H1 (cell line): ENCODE results near the gene JMJD8. TPM values are rescaled to one million over a fixed set of nuclear protein-coding genes. Genes with fewer than 3 reads are reported as not detected.

ENCODE experiments used
- ATF3 ChIP-seq: IDR thresholded peaks from 2 replicates; pipeline ENCODE4 v1.6.1; 2011; ENCODE audit warnings: low read depth, mild to moderate bottlenecking, low read length; ENCODE audit not compliant: insufficient read depth
- BCL11A ChIP-seq, 2 experiments: IDR thresholded peaks; one replicate each; pipeline ENCODE4 v1.6.1; 2011; ENCODE audit warnings: low read depth in 2 of 2, low read length in 2 of 2, mild to moderate bottlenecking in 2 of 2
- CHD2 ChIP-seq: IDR thresholded peaks from 2 replicates; pipeline ENCODE4 v1.6.1; 2012; ENCODE audit warnings: low read length, improper control_type of control experiment
- CTBP2 ChIP-seq: IDR thresholded peaks from 2 replicates; pipeline ENCODE4 v1.7.0; 2011; ENCODE audit warnings: borderline replicate concordance, mild to moderate bottlenecking, moderate library complexity, mixed read lengths, low read length; ENCODE audit not compliant: insufficient read depth, insufficient read length
- CTCF ChIP-seq, 3 experiments: IDR thresholded peaks; 1 replicate in 2 of 3; 2 replicates in 1 of 3; pipeline versions ENCODE4 v1.5.1 to v1.6.1; 2011; ENCODE audit warnings: low read length in 3 of 3, mild to moderate bottlenecking in 3 of 3, inconsistent platforms in 2 of 3, low read depth in 1 of 3, moderate library complexity in 1 of 3; ENCODE audit not compliant: insufficient read depth in 1 of 3; ENCODE audit errors: control extremely low read depth in 1 of 3
- E2F6 ChIP-seq: IDR thresholded peaks from 2 replicates; pipeline ENCODE4 v1.6.1; 2012; ENCODE audit warnings: inconsistent platforms
- EGR1 ChIP-seq: IDR thresholded peaks from 2 replicates; pipeline ENCODE4 v1.6.1; 2011; ENCODE audit warnings: low read depth, low read length, borderline replicate concordance
- EP300 ChIP-seq, 2 experiments: IDR thresholded peaks; 1 replicate in 1 of 2; 2 replicates in 1 of 2; pipeline ENCODE4 v1.6.1; 2011 to 2012; ENCODE audit warnings: low read depth in 2 of 2, low read length in 2 of 2, mild to moderate bottlenecking in 2 of 2, borderline replicate concordance in 1 of 2, inconsistent platforms in 1 of 2, moderate library complexity in 1 of 2
- GABPA ChIP-seq: IDR thresholded peaks from 2 replicates; pipeline ENCODE4 v1.6.1; 2011; ENCODE audit warnings: mild to moderate bottlenecking, low read length, moderate library complexity, borderline replicate concordance; ENCODE audit not compliant: insufficient read depth
- KDM4A ChIP-seq: IDR thresholded peaks from one replicate; pipeline ENCODE4 v1.7.1; 2012; ENCODE audit warnings: low read depth, mild to moderate bottlenecking, moderate library complexity, low read length, inconsistent platforms; ENCODE audit not compliant: severe bottlenecking
- MAX ChIP-seq: IDR thresholded peaks from 2 replicates; pipeline ENCODE4 v1.6.1; 2012; ENCODE audit warnings: inconsistent platforms
- NRF1 ChIP-seq: IDR thresholded peaks from 2 replicates; pipeline ENCODE4 v1.6.1; 2011; ENCODE audit warnings: mild to moderate bottlenecking, low read depth, low read length, improper control_type of control experiment
- RAD21 ChIP-seq, 2 experiments: IDR thresholded peaks in 1 of 2; conservative IDR thresholded peaks in 1 of 2; 2 replicates each; pipeline ENCODE4 v1.6.1; 2011; ENCODE audit warnings: low read depth in 2 of 2, low read length in 2 of 2, improper control_type of control experiment in 1 of 2, inconsistent platforms in 1 of 2, mild to moderate bottlenecking in 1 of 2, moderate library complexity in 1 of 2
- RFX5 ChIP-seq: IDR thresholded peaks from 2 replicates; pipeline ENCODE4 v1.6.1; 2011; ENCODE audit warnings: low read depth, low read length, improper control_type of control experiment, borderline replicate concordance
- RNF2 ChIP-seq: fragments of 200-900, 300-1000 bp; sonication (generic); IDR thresholded peaks from 2 replicates; pipeline ENCODE4 v1.7.1; 2016; ENCODE audit warnings: borderline replicate concordance, low read depth, mild to moderate bottlenecking, antibody characterized with exemption, low read length; ENCODE audit not compliant: poor library complexity, severe bottlenecking; ENCODE audit errors: missing control alignments
- YY1 ChIP-seq: IDR thresholded peaks from 2 replicates; pipeline ENCODE4 v1.6.1; 2011; ENCODE audit warnings: low read depth, mild to moderate bottlenecking, low read length
- polyA plus RNA-seq, 7 experiments: library from polyadenylated mRNA; depleted of rRNA in 3 of 7; stranded (reverse) in 5 of 7; unstranded in 2 of 7; fragments of >200 nt in 5 of 7; fragments of 200-250 nt in 2 of 7; gene quantifications; 1 replicate in 5 of 7; 2 replicates in 1 of 7; 4 replicates in 1 of 7; pipeline versions ENCODE4 v1.2.1 to v1.2.3, GENCODE V29; 2011 to 2013; ENCODE audit warnings: missing spikeins in 2 of 7, mixed read lengths in 2 of 7
- total RNA-seq: library from RNA; stranded (reverse); fragmentation: NEBNext Ultra II Directional; extraction: Animal tissue kit (Norgen Biotek cat#: 25700); gene quantifications from 2 replicates; pipeline ENCODE4 v1.2.1, GENCODE V29; 2021

Gene JMJD8
- total and polyA plus RNA-seq, 2 of the 8 experiments (the other 6 are each of a cell fraction or from before 2014, with no cell fraction given): 46.4 to 87.4 TPM

- TF ChIP-seq CTCF (IDR thresholded peaks at IDR 0.05; ENCODE audit: control extremely low read depth in 1 of 3, insufficient read depth in 1 of 3, low read depth in 1 of 3, low read length in 3 of 3) (peak in 2 of 3 experiments; percentile 68 to 80; a peak in 3 of 4 replicates), EGR1 (no peak), CTBP2 (no peak), RFX5 (no peak), MAX (peak; percentile 66), ATF3 (no peak), KDM4A (no peak), BCL11A (IDR thresholded peaks at IDR 0.05; ENCODE audit: low read depth in 2 of 2, low read length in 2 of 2) (no peak), EP300 (IDR thresholded peaks at IDR 0.05; ENCODE audit: borderline replicate concordance in 1 of 2, low read depth in 2 of 2, low read length in 2 of 2) (no peak), RNF2 (no peak), E2F6 (no peak), CHD2 (no peak), YY1 (peak; percentile 84), RAD21 (IDR thresholded peaks at IDR 0.05 in 1 of 2, conservative IDR thresholded peaks at IDR 0.05 in 1 of 2; ENCODE audit: low read depth in 2 of 2, low read length in 2 of 2) (peak; percentile 37 to 52), NRF1 (no peak), GABPA (0 out of 2 replicates have a peak, but pooled peaks have one; percentile 74)
Measured at GRCh38 chr16:648071-648780, 35.9 kb downstream of the JMJD8 start (continued).
